ENCODE results near the gene SEMA3A. TPM values are rescaled to one million over a fixed set of nuclear protein-coding genes. Genes with fewer than 3 reads are reported as not detected.
A peak's percentile ranks its signal among the peaks of the same experiment; 100 is the strongest.

Gene SEMA3A
- total and polyA plus RNA-seq, 2 experiments from 2014 or later: 19.8 to 46.4 TPM

GRCh38 chr7:84144935-84145334 lies 49.7 kb downstream of the SEMA3A start (continued):
- TF ChIP-seq ZNF462 (CRISPR knock-in tag; IDR thresholded peaks at IDR 0.05) (no peak), STAT1 (IDR thresholded peaks at IDR 0.05; ENCODE audit: unreplicated experiment) (no peak), ZNF331 (CRISPR knock-in tag; IDR thresholded peaks at IDR 0.05; ENCODE audit: low read depth) (no peak), EZH2phosphoT487 (IDR thresholded peaks at IDR 0.05; ENCODE audit: unreplicated experiment) (no peak), ZNF114 (CRISPR knock-in tag; IDR thresholded peaks at IDR 0.05) (no peak), JUNB (IDR thresholded peaks at IDR 0.05; ENCODE audit: unreplicated experiment) (no peak)

- no peak overlapping the region for H2AFZ ChIP-seq
- DNase-seq (ENCODE audit: low spot score) (peak; percentile 50), ATAC-seq (no peak)
- H3K27ac ChIP-seq (ENCODE audit: low read depth): peak overlapping the region; percentile 65
- H3K4me2 ChIP-seq: peak overlapping the region; percentile 50
- Mint-ChIP-seq H3K27ac (peak overlapping the region; percentile 99), H3K4me1 (peaks cover 66% of the 10 kb centered on the region), H3K9me3 (no peaks in the 10 kb centered on the region), H3K36me3 (ENCODE audit: low read depth) (peaks cover 9% of the 10 kb centered on the region; the same call in 2 of the 3 replicates), H3K27me3 (ENCODE audit: insufficient read depth, low read depth, poor library complexity) (no peaks in the 10 kb centered on the region), H3K4me3 (peak overlapping the region; percentile 49)
- H3K4me1 ChIP-seq (ENCODE audit: insufficient read depth): peaks cover 53% of the 10 kb centered on the region
- H4K20me1 ChIP-seq (replicated peaks; ENCODE audit: insufficient read depth): no peaks in the 10 kb centered on the region
- no peaks in the 10 kb centered on the region for H3K36me3 ChIP-seq (ENCODE audit: insufficient read depth)
- no peak for TF ChIP-seq CREB1 (CRISPR knock-in tag; IDR thresholded peaks at IDR 0.05; ENCODE audit: low read depth)
- TF ChIP-seq NANOG (IDR thresholded peaks at IDR 0.05; ENCODE audit: borderline replicate concordance): peak; percentile 72
- no peaks in the 10 kb centered on the region; the same call in 1 of the 2 replicates for H3F3A ChIP-seq (replicated peaks; ENCODE audit: low read depth)
- peak overlapping the region; percentile 15 for H3K4me3 ChIP-seq
- peaks cover 95% of the 10 kb centered on the region for H3K79me2 ChIP-seq (replicated peaks; ENCODE audit: insufficient read depth)
- no peaks in the 10 kb centered on the region for H3K27me3 ChIP-seq (ENCODE audit: insufficient read depth)
- H3K9me2 ChIP-seq (ENCODE audit: insufficient read depth): no peaks in the 10 kb centered on the region
These were observed 50.1 kb downstream of the SEMA3A start for GRCh38 chr7:84144480-84144879.
